ENCODE data around the gene FUS. TPM values are rescaled to one million over a fixed set of nuclear protein-coding genes. Genes with fewer than 3 reads are reported as not detected.

The FUS gene
- total and polyA plus RNA-seq, 2 of the 8 experiments (the other 6 are each of a cell fraction or from before 2014, with no cell fraction given), result 484 to 685 TPM

GRCh38 chr16:31131841-31132271 lies 48.1 kb upstream of the FUS start (continued):
- TF ChIP-seq CHD7 (IDR thresholded peaks at IDR 0.05; ENCODE audit: insufficient replicate concordance, low read length) (no peak), NANOG (IDR thresholded peaks at IDR 0.05; ENCODE audit: insufficient read depth, low read depth, low read length, poor library complexity, severe bottlenecking) (no peak)
